T-helper 17 cell (primary cell): ENCODE results near the gene MAPKAPK3. TPM values are rescaled to one million over a fixed set of nuclear protein-coding genes. Genes with fewer than 3 reads are reported as not detected.
A peak's percentile ranks its signal among the peaks of the same experiment; 100 is the strongest.

ENCODE experiments used
- ATAC-seq: fragments of 150-1000 bp; cut with Tn5 transposase; 2 replicates; pipeline ENCODE4 v1.10.0; 2021; ENCODE audit warnings: mild to moderate bottlenecking, moderate library complexity
- DNase-seq, 3 donors: peaks; one replicate each; pipeline versions ENCODE4 v3.0.0 to v3.0.0-alpha.2; 2020 to 2021
- H3K9me3 ChIP-seq: one replicate; pipeline ENCODE4 v1.7.0; 2013; ENCODE audit warnings: low read length, mild to moderate bottlenecking; ENCODE audit not compliant: control insufficient read depth, poor library complexity, severe bottlenecking
- H3K27ac Mint-ChIP-seq: one replicate; pipeline ENCODE4 v1.8.0; 2022; ENCODE audit warnings: mild to moderate bottlenecking, moderate library complexity, mixed read lengths
- H3K27me3 Mint-ChIP-seq: one replicate; pipeline ENCODE4 v1.8.0; 2022; ENCODE audit warnings: mixed read lengths
- H3K36me3 Mint-ChIP-seq: one replicate; pipeline ENCODE4 v1.8.0; 2022; ENCODE audit warnings: low read depth, mixed read lengths
- H3K4me1 Mint-ChIP-seq: one replicate; pipeline ENCODE4 v1.8.0; 2022; ENCODE audit warnings: mild to moderate bottlenecking, mixed read lengths
- H3K4me3 Mint-ChIP-seq: one replicate; pipeline ENCODE4 v1.8.0; 2022; ENCODE audit warnings: mild to moderate bottlenecking, moderate library complexity, mixed read lengths
- total RNA-seq, 4 donors: library from RNA in 2 of 4; stranded (reverse) in 2 of 4; gene quantifications; one replicate each; pipeline ENCODE4 v1.2.3 and lab custom pipeline; 2022 to 2026

The MAPKAPK3 gene
- total RNA-seq, 2 donors from 2014 or later = 44.7 to 49.2 TPM

GRCh38 chr3:50607271-50608091 lies 9.5 kb upstream of the MAPKAPK3 start:
- H3K9me3 ChIP-seq = no peaks in the 10 kb centered on the region
- ATAC-seq = no peak
- H3K36me3 Mint-ChIP-seq = peaks cover 41% of the 10 kb centered on the region
- H3K27ac Mint-ChIP-seq = peak overlapping the region; percentile 98
- peaks cover 69% of the 10 kb centered on the region for H3K4me1 Mint-ChIP-seq
- H3K27me3 Mint-ChIP-seq = no peaks in the 10 kb centered on the region
- no peak for DNase-seq
- H3K4me3 Mint-ChIP-seq = peak overlapping the region; percentile 98

- Mint-ChIP-seq H3K4me1 (peaks cover 66% of the 10 kb centered on the region), H3K27me3 (no peaks in the 10 kb centered on the region), H3K36me3 (peaks cover 40% of the 10 kb centered on the region), H3K4me3 (peak overlapping the region; percentile 98), H3K27ac (peak overlapping the region; percentile 98)
- ATAC-seq = no peak
- DNase-seq = no peak
- H3K9me3 ChIP-seq = no peaks in the 10 kb centered on the region
Observed at GRCh38 chr3:50608278-50608677, 8.7 kb upstream of the MAPKAPK3 start.

GRCh38 chr3:50609071-50609762 lies 7.7 kb upstream of the MAPKAPK3 start:
- Mint-ChIP-seq H3K4me3 (peak overlapping the region; percentile 98), H3K27ac (peak overlapping the region; percentile 98), H3K4me1 (peaks cover 65% of the 10 kb centered on the region), H3K36me3 (peaks cover 31% of the 10 kb centered on the region), H3K27me3 (no peaks in the 10 kb centered on the region)
- DNase-seq (no peak), ATAC-seq (no peak)
- H3K9me3 ChIP-seq = no peaks in the 10 kb centered on the region

- peak overlapping the region; percentile 98 for H3K27ac Mint-ChIP-seq
- peaks cover 61% of the 10 kb centered on the region for H3K4me1 Mint-ChIP-seq
- H3K36me3 Mint-ChIP-seq = peaks cover 29% of the 10 kb centered on the region
- DNase-seq (no peak), ATAC-seq (no peak)
- H3K9me3 ChIP-seq = no peaks in the 10 kb centered on the region
- H3K27me3 Mint-ChIP-seq = no peaks in the 10 kb centered on the region
- H3K4me3 Mint-ChIP-seq = peak overlapping the region; percentile 98
Observed at GRCh38 chr3:50609763-50610085, 7.2 kb upstream of the MAPKAPK3 start.

GRCh38 chr3:50610181-50610971 lies 6.6 kb upstream of the MAPKAPK3 start:
- DNase-seq = no peak
- Mint-ChIP-seq H3K36me3 (peaks cover 28% of the 10 kb centered on the region), H3K27ac (peak overlapping the region; percentile 98), H3K4me1 (peaks cover 54% of the 10 kb centered on the region), H3K4me3 (peak overlapping the region; percentile 98), H3K27me3 (no peaks in the 10 kb centered on the region)
- H3K9me3 ChIP-seq = no peaks in the 10 kb centered on the region
- no peak for ATAC-seq

- no peaks in the 10 kb centered on the region for H3K27me3 Mint-ChIP-seq
- H3K4me1 Mint-ChIP-seq = peaks cover 52% of the 10 kb centered on the region
- ATAC-seq (no peak), DNase-seq (no peak)
- H3K36me3 Mint-ChIP-seq = peaks cover 22% of the 10 kb centered on the region
- no peaks in the 10 kb centered on the region for H3K9me3 ChIP-seq
- H3K27ac Mint-ChIP-seq = peak overlapping the region; percentile 98
- H3K4me3 Mint-ChIP-seq = peak overlapping the region; percentile 98
Observed at GRCh38 chr3:50610992-50611463, 5.9 kb upstream of the MAPKAPK3 start.

- ATAC-seq (peak; percentile 77), DNase-seq (peak; percentile 81 to 92 (median 90))
- Mint-ChIP-seq H3K4me3 (peak within 1 kb of the TSS; percentile 98), H3K36me3 (peaks cover 21% of the 10 kb centered on the region), H3K27ac (peak within 1 kb of the TSS; percentile 98), H3K4me1 (peaks cover 56% of the 10 kb centered on the region), H3K27me3 (no peaks in the 10 kb centered on the region)
- H3K9me3 ChIP-seq = no peaks in the 10 kb centered on the region
Observed at GRCh38 chr3:50611464-50612233, 5.3 kb upstream of the MAPKAPK3 start, which contains the start of gene CISH. TSS of gene CISH (minus strand) at chr3:50611774. CDS start at chr3:50611650, 124 bp downstream.

- no peaks in the 10 kb centered on the region for H3K27me3 Mint-ChIP-seq
- peaks cover 21% of the 10 kb centered on the region for H3K36me3 Mint-ChIP-seq
- H3K4me3 Mint-ChIP-seq = peak overlapping the region; percentile 98
- DNase-seq = no peak
- peak overlapping the region; percentile 98 for H3K27ac Mint-ChIP-seq
- peaks cover 55% of the 10 kb centered on the region for H3K4me1 Mint-ChIP-seq
- H3K9me3 ChIP-seq = no peaks in the 10 kb centered on the region
- ATAC-seq = no peak
Observed at GRCh38 chr3:50612234-50612882, 4.6 kb upstream of the MAPKAPK3 start.

- peaks cover 18% of the 10 kb centered on the region for H3K36me3 Mint-ChIP-seq
- peak overlapping the region; percentile 98 for H3K4me3 Mint-ChIP-seq
- H3K27ac Mint-ChIP-seq = peak overlapping the region; percentile 98
- H3K9me3 ChIP-seq = no peaks in the 10 kb centered on the region
- no peak for ATAC-seq
- no peaks in the 10 kb centered on the region for H3K27me3 Mint-ChIP-seq
- H3K4me1 Mint-ChIP-seq = peaks cover 50% of the 10 kb centered on the region
- DNase-seq = no peak
Observed at GRCh38 chr3:50612970-50613846, 3.7 kb upstream of the MAPKAPK3 start.

- H3K9me3 ChIP-seq = no peaks in the 10 kb centered on the region
- DNase-seq (no peak), ATAC-seq (no peak)
- no peak overlapping the region for H3K4me3 Mint-ChIP-seq
- H3K4me1 Mint-ChIP-seq = peaks cover 52% of the 10 kb centered on the region
- H3K36me3 Mint-ChIP-seq = peaks cover 8% of the 10 kb centered on the region
- no peaks in the 10 kb centered on the region for H3K27me3 Mint-ChIP-seq
- H3K27ac Mint-ChIP-seq = peak overlapping the region; percentile 91
Observed at GRCh38 chr3:50615190-50615589, 1.8 kb upstream of the MAPKAPK3 start.

- H3K9me3 ChIP-seq = no peaks in the 10 kb centered on the region
- peak overlapping the region; percentile 97 for H3K4me3 Mint-ChIP-seq
- peak; percentile 37 for ATAC-seq
- peak overlapping the region; percentile 91 for H3K27ac Mint-ChIP-seq
- peaks cover 59% of the 10 kb centered on the region for H3K4me1 Mint-ChIP-seq
- no peaks in the 10 kb centered on the region for H3K27me3 Mint-ChIP-seq
- H3K36me3 Mint-ChIP-seq = peaks cover 2% of the 10 kb centered on the region
- peak; percentile 67 to 74 (median 69) for DNase-seq
Observed at GRCh38 chr3:50616003-50616769, 765 bp upstream of the MAPKAPK3 start.
